GM10847 (cell line): ENCODE results near the gene YWHAQ.

Source experiments
- POLR2A ChIP-seq: IDR thresholded peaks from 2 replicates; pipeline ENCODE4 v1.6.1; 2011; ENCODE audit not compliant: insufficient read length; ENCODE audit errors: extremely low read depth

Gene YWHAQ

GRCh38 chr2:9623151-9623550 lies 7.6 kb downstream of the YWHAQ start:
- no peak for TF ChIP-seq POLR2A

GRCh38 chr2:9618410-9618809 lies 12.4 kb downstream of the YWHAQ start:
- TF ChIP-seq POLR2A: no peak

GRCh38 chr2:9617749-9618148 lies 13.0 kb downstream of the YWHAQ start:
- TF ChIP-seq POLR2A: no peak

- TF ChIP-seq POLR2A: no peak
These were observed 13.5 kb downstream of the YWHAQ start for GRCh38 chr2:9617296-9617695.

- TF ChIP-seq POLR2A: no peak
These were observed 16.2 kb downstream of the YWHAQ start for GRCh38 chr2:9614562-9614961.

GRCh38 chr2:9613291-9613690 lies 17.5 kb downstream of the YWHAQ start:
- no peak for TF ChIP-seq POLR2A

- TF ChIP-seq POLR2A: no peak
These were observed 19.8 kb downstream of the YWHAQ start for GRCh38 chr2:9610781-9611548.

- TF ChIP-seq POLR2A: no peak
These were observed 28.4 kb downstream of the YWHAQ start for GRCh38 chr2:9602412-9602811.

GRCh38 chr2:9601397-9601796 lies 29.4 kb downstream of the YWHAQ start:
- no peak for TF ChIP-seq POLR2A

GRCh38 chr2:9599430-9599829 lies 31.4 kb downstream of the YWHAQ start:
- TF ChIP-seq POLR2A: no peak

- no peak for TF ChIP-seq POLR2A
These were observed 34.0 kb downstream of the YWHAQ start for GRCh38 chr2:9596621-9597311.

GRCh38 chr2:9595746-9596145 lies 35.1 kb downstream of the YWHAQ start:
- no peak for TF ChIP-seq POLR2A

- TF ChIP-seq POLR2A: no peak
These were observed 36.3 kb downstream of the YWHAQ start for GRCh38 chr2:9594366-9595054.

GRCh38 chr2:9593925-9594324 lies 36.9 kb downstream of the YWHAQ start:
- no peak for TF ChIP-seq POLR2A

GRCh38 chr2:9592699-9593098 lies 38.1 kb downstream of the YWHAQ start:
- TF ChIP-seq POLR2A: no peak

- no peak for TF ChIP-seq POLR2A
These were observed 40.2 kb downstream of the YWHAQ start for GRCh38 chr2:9590641-9591040.
